Subcutaneous adipose tissue (tissue), 4 donors: Measurements from ENCODE around the gene KREMEN2. TPM values are rescaled to one million over a fixed set of nuclear protein-coding genes. Genes with fewer than 3 reads are reported as not detected.

Experiments used
- total RNA-seq, 4 donors: library from RNA; depleted of rRNA; stranded (reverse); fragments of >200 nt; gene quantifications; one replicate each; pipeline ENCODE4 v1.1.0, GENCODE V29; 2016
- TF ChIP-seq, protein P1 (sequence below): fragments of 450-650 bp; IDR thresholded peaks from one replicate; pipeline ENCODE4 v1.5.1; 2016; ENCODE audit warnings: low read depth, mild to moderate bottlenecking, control low read depth, antibody characterized with exemption, moderate library complexity

KREMEN2 gene
- total RNA-seq, 4 donors from 2014 or later = not detected

DNA sequence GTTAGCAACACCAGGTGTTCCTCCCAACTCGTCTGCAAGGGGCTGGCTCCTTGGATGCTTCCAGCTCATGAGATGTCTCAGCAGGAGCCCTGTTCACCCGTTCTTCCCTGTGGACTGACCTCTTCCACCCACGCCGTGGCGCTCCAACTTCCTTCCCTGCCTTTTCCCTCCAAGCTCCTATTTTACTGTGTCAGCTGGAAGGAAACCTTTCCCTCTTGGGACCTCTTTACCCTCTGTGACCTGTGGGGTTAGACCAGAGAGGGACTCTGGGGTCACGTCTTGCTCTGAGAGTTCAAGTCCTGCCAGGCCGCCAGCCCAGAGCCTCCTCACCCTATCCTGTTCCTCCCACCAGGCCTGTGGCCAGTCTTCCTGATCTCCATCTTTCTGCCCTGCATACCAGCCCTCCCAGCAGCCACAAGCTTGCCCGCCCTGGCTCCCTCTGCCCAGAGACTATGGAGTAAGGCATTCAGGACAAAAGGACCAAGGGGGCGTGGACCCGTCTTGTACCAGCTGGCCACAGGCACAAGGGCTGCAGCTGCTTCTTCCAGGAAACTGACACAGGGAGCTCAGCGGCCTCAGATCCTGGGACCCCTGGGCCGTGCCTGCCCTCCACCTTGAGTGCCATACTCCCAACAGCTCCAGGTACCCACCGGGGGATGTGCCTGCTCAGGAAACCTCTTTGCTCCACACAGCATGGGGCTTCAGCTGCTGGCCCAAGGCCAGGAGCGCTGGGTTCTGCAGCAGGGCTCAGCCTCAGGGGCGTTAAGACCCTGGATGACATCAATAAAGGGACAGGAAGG, 8.1 kb downstream of the KREMEN2 start:
- TF ChIP-seq, protein P1, sequence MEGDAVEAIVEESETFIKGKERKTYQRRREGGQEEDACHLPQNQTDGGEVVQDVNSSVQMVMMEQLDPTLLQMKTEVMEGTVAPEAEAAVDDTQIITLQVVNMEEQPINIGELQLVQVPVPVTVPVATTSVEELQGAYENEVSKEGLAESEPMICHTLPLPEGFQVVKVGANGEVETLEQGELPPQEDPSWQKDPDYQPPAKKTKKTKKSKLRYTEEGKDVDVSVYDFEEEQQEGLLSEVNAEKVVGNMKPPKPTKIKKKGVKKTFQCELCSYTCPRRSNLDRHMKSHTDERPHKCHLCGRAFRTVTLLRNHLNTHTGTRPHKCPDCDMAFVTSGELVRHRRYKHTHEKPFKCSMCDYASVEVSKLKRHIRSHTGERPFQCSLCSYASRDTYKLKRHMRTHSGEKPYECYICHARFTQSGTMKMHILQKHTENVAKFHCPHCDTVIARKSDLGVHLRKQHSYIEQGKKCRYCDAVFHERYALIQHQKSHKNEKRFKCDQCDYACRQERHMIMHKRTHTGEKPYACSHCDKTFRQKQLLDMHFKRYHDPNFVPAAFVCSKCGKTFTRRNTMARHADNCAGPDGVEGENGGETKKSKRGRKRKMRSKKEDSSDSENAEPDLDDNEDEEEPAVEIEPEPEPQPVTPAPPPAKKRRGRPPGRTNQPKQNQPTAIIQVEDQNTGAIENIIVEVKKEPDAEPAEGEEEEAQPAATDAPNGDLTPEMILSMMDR = no peak

DNA sequence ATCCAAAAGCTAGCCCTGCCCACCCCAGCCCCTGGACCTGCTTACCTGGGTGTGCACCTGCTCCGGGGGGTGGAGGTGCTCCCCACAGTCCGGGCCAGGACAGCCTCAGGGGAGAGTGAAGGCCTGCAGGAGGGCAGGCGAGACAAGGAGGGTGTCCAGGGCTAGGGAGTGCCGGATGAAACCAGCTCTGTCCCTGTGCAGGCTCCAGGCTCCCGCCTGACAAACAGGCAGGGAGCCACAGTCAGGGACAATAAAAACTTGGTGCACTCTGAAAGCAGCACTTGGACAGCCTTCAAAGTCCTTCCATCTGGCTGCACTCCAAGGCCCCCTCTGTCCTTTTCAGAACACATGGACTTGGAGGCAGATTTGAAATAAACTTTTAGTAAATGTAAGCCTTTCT, 9.0 kb downstream of the KREMEN2 start:
- TF ChIP-seq, protein P1 = no peak

DNA sequence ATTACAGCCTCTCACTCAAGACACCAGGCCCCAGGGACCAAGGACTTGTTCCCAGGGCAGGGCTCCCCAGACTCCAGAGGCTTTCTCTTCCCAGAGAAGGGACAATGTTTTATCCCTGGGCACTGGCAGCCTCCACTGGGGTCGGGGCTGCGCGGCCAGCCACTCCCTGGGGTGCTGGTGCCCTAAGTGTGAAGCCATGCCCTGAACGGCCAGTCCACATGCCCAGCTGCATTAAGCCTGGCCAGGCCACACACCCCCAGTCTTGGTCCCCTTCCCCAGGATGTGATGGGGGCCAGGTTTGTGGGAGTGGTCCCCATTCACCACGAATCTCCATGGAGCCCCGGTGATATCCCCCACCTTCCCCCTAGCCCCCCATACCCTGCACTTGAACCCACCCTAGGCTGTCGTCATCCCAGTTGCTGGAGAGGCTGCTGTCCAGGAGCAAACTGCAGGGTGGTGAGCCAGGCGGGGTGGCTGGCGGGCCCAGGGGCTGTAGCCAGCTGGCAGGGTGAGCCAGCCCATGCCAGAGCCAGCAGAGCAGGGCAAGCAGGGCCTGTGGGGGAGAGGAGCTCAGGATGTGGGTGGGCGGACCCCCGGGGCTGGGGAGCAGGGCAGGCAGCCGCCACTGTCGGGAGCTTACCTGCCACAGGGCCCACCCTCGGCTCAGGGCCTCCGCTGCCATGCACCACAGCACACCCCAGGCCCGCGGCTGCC, 9.7 kb downstream of the KREMEN2 start:
- TF ChIP-seq, protein P1 = no peak

DNA sequence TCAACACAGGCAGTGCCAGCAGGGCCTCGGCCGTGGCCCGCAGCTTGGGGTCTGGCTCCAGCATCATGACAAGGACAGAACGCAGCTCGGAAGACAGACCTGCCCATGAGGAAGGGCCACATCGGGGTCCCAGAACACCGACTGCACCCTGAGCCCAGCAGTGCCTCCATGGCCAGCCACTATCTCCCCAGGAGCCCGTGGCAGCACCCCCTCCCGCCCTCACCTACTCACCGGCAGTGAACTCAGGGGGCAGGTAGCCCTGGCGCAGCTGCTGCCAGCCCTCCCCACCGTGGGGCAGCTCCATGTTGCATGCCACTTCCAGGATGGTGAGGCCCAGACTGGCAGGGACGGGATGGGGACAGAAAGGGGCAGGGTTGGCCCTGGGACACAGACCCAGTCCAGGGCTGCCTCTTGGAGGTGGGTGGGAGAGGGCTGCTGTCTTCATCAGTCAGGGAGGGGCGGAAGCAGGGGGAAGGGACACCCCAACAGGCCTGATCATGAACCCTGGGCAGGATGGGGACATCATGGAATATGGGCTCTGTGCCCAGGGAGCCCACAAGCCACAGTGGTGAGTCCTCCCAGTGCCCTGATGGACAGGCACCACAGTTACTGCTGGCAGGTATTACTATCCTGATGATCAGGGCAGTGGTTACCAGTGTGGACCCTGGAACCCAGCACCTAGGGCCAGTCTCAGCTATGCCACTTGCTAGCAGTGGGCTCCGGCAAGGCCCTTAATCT, 10.4 kb downstream of the KREMEN2 start:
- TF ChIP-seq, protein P1 = no peak

DNA sequence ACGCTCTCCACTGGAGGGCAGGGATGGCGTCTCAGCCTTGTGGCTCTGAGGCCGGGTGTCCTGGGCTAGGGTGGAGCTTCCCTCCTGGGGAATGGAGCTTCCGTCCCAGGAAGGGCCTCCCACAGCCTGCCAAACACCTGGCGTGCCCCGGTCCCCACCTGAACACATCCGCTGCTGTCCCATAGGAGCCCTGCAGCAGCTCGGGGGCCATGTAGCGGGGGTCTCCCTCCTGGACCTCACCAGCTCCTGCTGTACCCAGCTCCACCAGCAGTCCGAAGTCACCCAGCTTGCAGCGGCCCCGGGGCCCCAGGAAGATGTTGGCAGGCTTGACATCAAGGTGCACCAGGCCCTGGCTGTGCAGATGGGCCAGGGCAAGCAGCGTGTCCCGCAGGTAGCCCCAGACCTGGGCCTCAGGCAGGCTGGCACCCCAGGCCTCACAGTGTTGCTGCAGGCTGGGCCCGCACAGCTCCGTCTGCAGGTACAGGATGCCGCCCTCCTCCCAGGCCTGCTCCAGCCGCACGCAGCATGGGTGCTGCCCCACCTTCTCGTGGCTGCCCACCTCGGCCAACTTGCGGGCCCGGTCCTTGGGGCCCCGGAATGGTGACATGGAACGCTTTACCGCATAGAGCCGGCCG, 11.2 kb downstream of the KREMEN2 start:
- TF ChIP-seq, protein P1 = no peak

DNA sequence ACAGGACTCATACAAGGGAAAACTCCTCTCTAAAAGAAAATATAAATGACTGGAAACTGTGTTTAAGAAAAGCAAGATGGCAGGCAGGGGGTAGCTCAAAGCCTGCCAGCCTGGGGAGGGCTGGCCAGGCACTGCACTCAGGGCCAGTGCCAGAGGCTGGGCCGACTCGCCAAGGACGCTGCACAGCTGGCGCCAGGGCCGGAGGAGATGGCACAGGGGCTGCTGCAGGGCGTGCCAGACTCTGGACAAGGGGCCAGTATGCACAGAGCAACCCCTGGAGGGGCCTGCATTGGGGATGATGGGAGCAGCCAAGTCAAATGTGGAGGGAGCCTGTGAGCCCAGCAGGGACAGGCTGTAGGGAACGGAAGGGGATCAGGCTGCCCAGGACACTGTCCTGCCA, 12.1 kb downstream of the KREMEN2 start:
- TF ChIP-seq, protein P1 = no peak
